Peyer's patch (tissue), 4 donors: ENCODE results near the gene KLHL33. TPM values are rescaled to one million over a fixed set of nuclear protein-coding genes. Genes with fewer than 3 reads are reported as not detected.

ENCODE experiments used
- DNase-seq, 3 donors: peaks; one replicate each; pipeline ENCODE4 v3.0.0-alpha.2; 2017 to 2019
- H3K27ac ChIP-seq, 4 donors: fragments of 200-600 bp; sonication (generic); one replicate each; pipeline ENCODE4 v1.5.1; 2016 to 2019
- H3K27me3 ChIP-seq, 2 donors: fragments of 200-600 bp; sonication (generic); one replicate each; pipeline ENCODE4 v1.5.1; 2019
- H3K36me3 ChIP-seq, 3 donors: fragments of 200-600 bp; sonication (generic); one replicate each; pipeline ENCODE4 v1.5.1; 2016 to 2019
- H3K4me1 ChIP-seq, 4 donors: fragments of 200-600 bp; sonication (generic); one replicate each; pipeline ENCODE4 v1.5.1; 2016 to 2019
- H3K4me3 ChIP-seq, 4 donors: fragments of 200-600 bp; sonication (generic); 1 replicate in 3 of 4; 2 replicates in 1 of 4; pipeline ENCODE4 v1.5.1; 2016 to 2019; ENCODE audit warnings: mild to moderate bottlenecking in 1 of 4
- H3K9me3 ChIP-seq, 4 donors: fragments of 200-600 bp; sonication (generic); one replicate each; pipeline ENCODE4 v1.5.1; 2016 to 2019; ENCODE audit warnings: mild to moderate bottlenecking in 1 of 4
- POLR2A ChIP-seq, 2 donors: fragments of 450-650 bp; IDR thresholded peaks; one replicate each; pipeline ENCODE4 v1.5.1; 2017; ENCODE audit warnings: antibody characterized with exemption in 2 of 2, mild to moderate bottlenecking in 2 of 2, moderate library complexity in 2 of 2
- total RNA-seq, 4 donors: library from RNA; depleted of rRNA; stranded (reverse); fragments of >200 nt; gene quantifications; one replicate each; pipeline ENCODE4 v1.1.0, GENCODE V29; 2016
- TF ChIP-seq, protein P1 (sequence below), 6 experiments: fragments of 450-650 bp in 4 of 6; fragments of 200-600 bp in 2 of 6; sonication (generic) in 1 of 6; IDR thresholded peaks; one replicate each; pipeline ENCODE4 v1.5.1; 2017 to 2019; ENCODE audit warnings: antibody characterized with exemption in 6 of 6, mild to moderate bottlenecking in 3 of 6, moderate library complexity in 1 of 6

Gene KLHL33
- total RNA-seq, 4 donors from 2014 or later: 0.13 TPM; not detected in 3

DNA sequence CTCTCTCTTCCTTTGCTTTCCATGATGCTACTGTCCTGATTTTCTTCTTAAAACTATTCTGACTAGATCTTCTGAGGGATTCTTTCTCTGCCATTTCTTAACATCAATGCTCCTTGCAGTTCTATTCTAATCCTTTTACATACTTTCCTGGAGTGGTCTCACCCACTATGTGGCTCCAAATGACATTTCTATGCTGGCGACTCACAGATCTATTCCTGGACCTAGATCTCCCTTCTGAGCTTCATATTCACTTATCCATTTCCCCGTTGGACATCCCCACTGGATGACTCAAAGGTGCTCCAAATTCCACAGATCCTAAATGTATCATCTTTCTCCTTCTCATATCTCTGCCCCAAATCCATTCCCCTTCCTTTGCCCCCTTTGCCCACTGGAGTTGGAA is 26.7 kb downstream of the KLHL33 start:
- H3K36me3 ChIP-seq: peaks cover 0 to 43% (median 0%) of the 10 kb centered on the region in 3 donors
- no peak overlapping the region for H3K4me3 ChIP-seq
- no peak for DNase-seq
- H3K27me3 ChIP-seq: no peaks in the 10 kb centered on the region
- H3K27ac ChIP-seq: no peak overlapping the region
- TF ChIP-seq, protein P1, sequence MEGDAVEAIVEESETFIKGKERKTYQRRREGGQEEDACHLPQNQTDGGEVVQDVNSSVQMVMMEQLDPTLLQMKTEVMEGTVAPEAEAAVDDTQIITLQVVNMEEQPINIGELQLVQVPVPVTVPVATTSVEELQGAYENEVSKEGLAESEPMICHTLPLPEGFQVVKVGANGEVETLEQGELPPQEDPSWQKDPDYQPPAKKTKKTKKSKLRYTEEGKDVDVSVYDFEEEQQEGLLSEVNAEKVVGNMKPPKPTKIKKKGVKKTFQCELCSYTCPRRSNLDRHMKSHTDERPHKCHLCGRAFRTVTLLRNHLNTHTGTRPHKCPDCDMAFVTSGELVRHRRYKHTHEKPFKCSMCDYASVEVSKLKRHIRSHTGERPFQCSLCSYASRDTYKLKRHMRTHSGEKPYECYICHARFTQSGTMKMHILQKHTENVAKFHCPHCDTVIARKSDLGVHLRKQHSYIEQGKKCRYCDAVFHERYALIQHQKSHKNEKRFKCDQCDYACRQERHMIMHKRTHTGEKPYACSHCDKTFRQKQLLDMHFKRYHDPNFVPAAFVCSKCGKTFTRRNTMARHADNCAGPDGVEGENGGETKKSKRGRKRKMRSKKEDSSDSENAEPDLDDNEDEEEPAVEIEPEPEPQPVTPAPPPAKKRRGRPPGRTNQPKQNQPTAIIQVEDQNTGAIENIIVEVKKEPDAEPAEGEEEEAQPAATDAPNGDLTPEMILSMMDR (IDR thresholded peaks at IDR 0.05): no peak
- no peak for TF ChIP-seq POLR2A (IDR thresholded peaks at IDR 0.05)
- H3K4me1 ChIP-seq: peaks cover 0 to 8% (median 2%) of the 10 kb centered on the region in 4 donors
- H3K9me3 ChIP-seq: no peaks in the 10 kb centered on the region

DNA sequence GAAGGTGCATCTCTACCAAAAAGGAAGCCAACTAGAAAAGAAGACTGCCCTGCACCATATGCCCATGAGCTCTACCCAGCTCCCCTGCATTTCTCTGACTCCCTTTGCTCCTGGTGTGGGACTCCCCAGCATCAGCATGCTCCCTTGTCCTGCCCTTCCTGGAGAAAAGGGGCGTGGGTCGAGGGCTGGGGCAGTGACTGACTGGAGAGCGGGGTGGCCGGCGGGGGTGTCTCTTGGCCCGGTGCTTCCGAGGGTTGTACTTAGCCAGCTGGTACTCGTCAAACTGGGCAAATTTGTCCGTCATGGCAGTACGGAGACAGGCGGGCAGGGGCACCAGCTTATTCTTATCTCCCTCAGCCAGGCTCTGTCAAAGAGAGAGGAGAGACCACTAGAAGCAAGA is 32.4 kb downstream of the KLHL33 start:
- no peaks in the 10 kb centered on the region for H3K27me3 ChIP-seq
- no peaks in the 10 kb centered on the region for H3K9me3 ChIP-seq
- no peak for TF ChIP-seq POLR2A (IDR thresholded peaks at IDR 0.05)
- TF ChIP-seq, protein P1 (IDR thresholded peaks at IDR 0.05): no peak
- no peak for DNase-seq
- no peak overlapping the region for H3K27ac ChIP-seq
- H3K4me1 ChIP-seq: no peaks in the 10 kb centered on the region
- no peak overlapping the region for H3K4me3 ChIP-seq
- H3K36me3 ChIP-seq: peaks cover 0 to 98% (median 0%) of the 10 kb centered on the region in 3 donors

DNA sequence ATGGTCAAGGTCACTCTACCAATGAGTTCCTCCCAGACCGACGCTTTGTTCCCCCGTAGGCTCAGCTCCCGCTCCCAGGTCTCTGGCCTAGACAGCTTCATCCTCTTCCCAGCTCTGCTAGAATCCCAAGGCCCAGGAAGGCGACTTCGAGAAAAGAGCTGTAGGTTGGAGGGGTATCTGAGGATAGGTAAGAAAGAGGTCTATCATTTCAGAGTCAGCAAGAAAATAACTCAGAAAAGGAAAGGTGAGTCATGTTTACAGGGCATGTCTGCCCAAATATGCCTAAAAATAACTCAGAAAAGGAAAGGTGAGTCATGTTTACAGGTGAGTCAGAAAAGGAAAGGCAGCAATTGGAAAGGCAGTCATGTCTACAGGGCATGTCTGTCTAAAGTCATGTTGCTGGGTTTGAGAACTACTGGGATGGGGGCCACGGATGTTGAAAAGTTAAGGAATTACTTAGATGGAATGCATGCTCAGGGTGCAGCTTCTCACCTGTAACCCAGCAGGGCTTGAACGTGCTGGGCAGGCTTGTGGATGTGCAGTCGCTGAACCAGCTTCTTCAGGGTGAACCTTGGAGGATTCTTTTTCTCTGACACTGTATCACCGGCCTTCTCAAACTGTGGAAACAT is 34.9 kb downstream of the KLHL33 start:
- H3K27ac ChIP-seq: peak overlapping the region in 1 of 4 donors; percentile 13

DNA sequence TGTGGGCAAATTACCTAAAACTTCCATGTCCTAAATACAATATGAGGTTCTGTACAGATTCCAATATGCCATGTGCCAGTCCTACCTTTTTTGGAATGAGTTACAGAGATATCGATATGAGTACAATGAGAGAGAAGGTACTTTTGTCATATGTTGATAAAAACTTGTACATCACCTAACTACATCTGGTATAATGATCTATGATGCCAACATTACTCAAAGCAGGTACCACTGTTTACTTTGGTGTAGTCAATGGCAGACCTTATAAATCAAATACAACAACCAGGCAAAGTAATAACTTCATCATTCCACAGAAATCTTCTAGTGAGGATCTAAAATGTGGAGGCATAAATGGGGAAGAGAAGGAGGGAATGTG is 35.4 kb downstream of the KLHL33 start:
- no peaks in the 10 kb centered on the region for H3K27me3 ChIP-seq
- H3K27ac ChIP-seq: peak overlapping the region in 1 of 4 donors; percentile 13
- H3K9me3 ChIP-seq: no peaks in the 10 kb centered on the region
- H3K36me3 ChIP-seq: peaks cover 0 to 98% (median 0%) of the 10 kb centered on the region in 3 donors
- DNase-seq: no peak
- peaks cover 0 to 3% (median 0%) of the 10 kb centered on the region in 4 donors for H3K4me1 ChIP-seq
- TF ChIP-seq, protein P1 (IDR thresholded peaks at IDR 0.05): no peak
- TF ChIP-seq POLR2A (IDR thresholded peaks at IDR 0.05): no peak
- no peak overlapping the region for H3K4me3 ChIP-seq

More for the DNA sequence above, 34.9 kb downstream of the KLHL33 start:
- no peak for DNase-seq
- Histone ChIP-seq H3K4me1 (peaks cover 0 to 3% (median 0%) of the 10 kb centered on the region in 4 donors), H3K4me3 (no peak overlapping the region), H3K27me3 (no peaks in the 10 kb centered on the region), H3K9me3 (no peaks in the 10 kb centered on the region), H3K36me3 (peaks cover 0 to 98% (median 0%) of the 10 kb centered on the region in 3 donors)
- TF ChIP-seq, protein P1 (IDR thresholded peaks at IDR 0.05): no peak
- no peak for TF ChIP-seq POLR2A (IDR thresholded peaks at IDR 0.05)

DNA sequence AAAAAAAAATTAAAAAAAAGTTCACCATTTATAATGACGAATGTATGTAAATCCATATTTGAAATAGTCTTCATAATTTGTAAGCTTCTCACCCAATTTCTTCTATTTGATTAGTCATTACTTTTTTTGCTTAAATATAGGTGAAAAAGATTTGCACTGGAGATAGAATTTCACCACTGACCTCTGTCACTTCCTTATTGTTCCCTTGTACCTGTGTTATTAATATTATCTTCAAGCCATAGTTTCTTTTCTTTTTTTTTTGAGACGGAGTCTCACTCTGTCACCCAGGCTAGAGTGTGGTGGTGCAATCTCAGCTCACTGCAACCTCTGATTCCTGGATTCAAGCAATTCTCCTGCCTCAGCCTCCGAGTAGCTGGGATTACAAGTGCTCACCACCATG is 38.5 kb downstream of the KLHL33 start:
- Histone ChIP-seq H3K4me3 (no peak overlapping the region), H3K27ac (no peak overlapping the region), H3K4me1 (peaks cover 0 to 3% (median 0%) of the 10 kb centered on the region in 4 donors), H3K9me3 (no peaks in the 10 kb centered on the region), H3K36me3 (peaks cover 0 to 97% (median 0%) of the 10 kb centered on the region in 3 donors), H3K27me3 (no peaks in the 10 kb centered on the region)
- no peak for DNase-seq
- no peak for TF ChIP-seq POLR2A (IDR thresholded peaks at IDR 0.05)
- TF ChIP-seq, protein P1 (IDR thresholded peaks at IDR 0.05): no peak
